GM18520 (cell line): ENCODE results near the gene IL1RAP.
"Not testable (repeated sequence)": the region's sequence is repeated elsewhere in the genome, so short reads cannot be mapped to it uniquely, and the experiment has no call there.

Source experiments
- ATAC-seq: cut with Tn5 transposase; IDR thresholded peaks from one replicate; pipeline ENCODE4 v1.9.1; 2021; ENCODE audit not compliant: unreplicated experiment

Gene IL1RAP

GRCh38 chr3:190644766-190645165, 130.9 kb downstream of the IL1RAP start:
- ATAC-seq = no peak

- ATAC-seq = no peak
These were observed 132.1 kb downstream of the IL1RAP start for GRCh38 chr3:190645932-190646460.

- ATAC-seq = no peak
These were observed 133.1 kb downstream of the IL1RAP start for GRCh38 chr3:190646996-190647395.

- no peak for ATAC-seq
These were observed 142.0 kb downstream of the IL1RAP start for GRCh38 chr3:190655933-190656332.

- ATAC-seq = no peak
These were observed 144.2 kb downstream of the IL1RAP start for GRCh38 chr3:190658106-190658505.

- no peak for ATAC-seq
These were observed 152.9 kb downstream of the IL1RAP start for GRCh38 chr3:190666821-190667220.

GRCh38 chr3:190671658-190672057, 157.8 kb downstream of the IL1RAP start:
- ATAC-seq = no peak

GRCh38 chr3:190673148-190673547, 159.3 kb downstream of the IL1RAP start:
- ATAC-seq = no peak

GRCh38 chr3:190676481-190676880, 162.6 kb downstream of the IL1RAP start:
- ATAC-seq = no peak

- ATAC-seq = no peak
These were observed 163.1 kb downstream of the IL1RAP start for GRCh38 chr3:190677001-190677400.

GRCh38 chr3:190677868-190678267, 164.0 kb downstream of the IL1RAP start:
- ATAC-seq = not testable (repeated sequence)

- no peak for ATAC-seq
These were observed 166.8 kb downstream of the IL1RAP start for GRCh38 chr3:190680691-190681090.

- ATAC-seq = no peak
These were observed 170.9 kb downstream of the IL1RAP start for GRCh38 chr3:190684776-190685175.

GRCh38 chr3:190686011-190686410, 172.1 kb downstream of the IL1RAP start:
- ATAC-seq = no peak

- ATAC-seq = no peak
These were observed 176.4 kb downstream of the IL1RAP start for GRCh38 chr3:190690246-190690645.

- ATAC-seq = no peak
These were observed 178.4 kb downstream of the IL1RAP start for GRCh38 chr3:190692256-190692655.

GRCh38 chr3:190694335-190695001, 180.6 kb downstream of the IL1RAP start:
- ATAC-seq = no peak

- no peak for ATAC-seq
These were observed 181.3 kb downstream of the IL1RAP start for GRCh38 chr3:190695225-190695624.

GRCh38 chr3:190695994-190696393, 182.1 kb downstream of the IL1RAP start:
- no peak for ATAC-seq

- no peak for ATAC-seq
These were observed 183.1 kb downstream of the IL1RAP start for GRCh38 chr3:190696777-190697501.

- ATAC-seq = no peak
These were observed 183.6 kb downstream of the IL1RAP start for GRCh38 chr3:190697502-190697830.

GRCh38 chr3:190697901-190698300, 184.0 kb downstream of the IL1RAP start:
- ATAC-seq = no peak
